SU-DHL-6 (cell line): Measurements from ENCODE around the gene UPP1.

ENCODE experiments used
- H2AFZ ChIP-seq: fragments of 200-600 bp; sonication (generic); 2 replicates; pipeline ENCODE4 v1.6.1; 2014; ENCODE audit warnings: low read depth, mild to moderate bottlenecking, moderate library complexity, mixed read lengths, antibody characterized with exemption, low read length; ENCODE audit not compliant: severe bottlenecking
- H3F3A ChIP-seq: fragments of 200-600 bp; shearing (Covaris generic); 2 replicates; pipeline ENCODE4 v1.6.0; 2016; ENCODE audit warnings: antibody characterized with exemption, mild to moderate bottlenecking; ENCODE audit not compliant: insufficient read depth
- H3K27ac ChIP-seq: fragments of 200-600 bp; sonication (generic); 2 replicates; pipeline ENCODE4 v1.5.1; 2016; ENCODE audit warnings: low read depth, mild to moderate bottlenecking, low read length, moderate library complexity, mixed read lengths
- H3K27me3 ChIP-seq: fragments of 200-600 bp; sonication (generic), shearing (Covaris generic); 2 replicates; pipeline ENCODE4 v1.6.0; 2014; ENCODE audit warnings: mild to moderate bottlenecking, low read length
- H3K36me3 ChIP-seq: fragments of 200-600 bp; sonication (generic); 2 replicates; pipeline ENCODE4 v1.6.1; 2014; ENCODE audit warnings: mild to moderate bottlenecking, low read length, mixed read lengths
- H3K4me2 ChIP-seq: fragments of 300-600, 200-600 bp; shearing (Covaris generic), sonication (generic); 2 replicates; pipeline ENCODE4 v1.6.0; 2014; ENCODE audit warnings: low read length, low read depth, mild to moderate bottlenecking; ENCODE audit not compliant: poor library complexity, severe bottlenecking
- H3K4me3 ChIP-seq: fragments of 200-600 bp; sonication (generic); 2 replicates; pipeline ENCODE4 v1.5.1; 2014; ENCODE audit warnings: antibody characterized with exemption, low read length, mild to moderate bottlenecking, mixed read lengths; ENCODE audit not compliant: insufficient read depth, poor library complexity, severe bottlenecking
- H3K79me2 ChIP-seq: fragments of 200-600 bp; sonication (generic); 2 replicates; pipeline ENCODE4 v1.6.1; 2014; ENCODE audit warnings: mild to moderate bottlenecking, low read length, moderate library complexity; ENCODE audit not compliant: insufficient read depth
- H3K9ac ChIP-seq: fragments of 200-600 bp; sonication (generic); 2 replicates; pipeline ENCODE4 v1.7.0; 2014; ENCODE audit warnings: mild to moderate bottlenecking, low read length
- H3K9me2 ChIP-seq: fragments of 200-600 bp; sonication (generic); replicated peaks from 2 replicates; pipeline ENCODE4 v1.6.1; 2014; ENCODE audit warnings: low read length; ENCODE audit not compliant: insufficient read depth
- H3K9me3 ChIP-seq: fragments of 200-600 bp; sonication (generic); 2 replicates; pipeline ENCODE4 v1.6.1; 2014; ENCODE audit warnings: low read length, mixed read lengths; ENCODE audit not compliant: insufficient read depth
- H4K20me1 ChIP-seq: fragments of 200-600 bp; sonication (generic); 2 replicates; pipeline ENCODE4 v1.6.1; 2014; ENCODE audit warnings: low read depth, mild to moderate bottlenecking, antibody characterized with exemption, low read length, moderate library complexity, mixed read lengths
- CTCF ChIP-seq: fragments of 200-600 bp; sonication (generic); IDR thresholded peaks from one replicate; pipeline ENCODE4 v1.5.1; 2017; ENCODE audit warnings: antibody characterized with exemption, mild to moderate bottlenecking, low read length, moderate library complexity; ENCODE audit not compliant: insufficient read depth, poor library complexity, severe bottlenecking
- EZH2phosphoT487 ChIP-seq: fragments of 200-600 bp; sonication (generic), shearing (Covaris generic); conservative IDR thresholded peaks from 2 replicates; pipeline ENCODE4 v1.6.1; 2018; ENCODE audit warnings: mild to moderate bottlenecking, antibody characterized with exemption, low read length, moderate library complexity, mixed read lengths

UPP1 gene

GRCh38 chr7:48098846-48099245 lies 9.8 kb downstream of the UPP1 start:
- Histone ChIP-seq H3K9me2 (no peaks in the 10 kb centered on the region), H3K79me2 (no peaks in the 10 kb centered on the region), H3K9me3 (no peaks in the 10 kb centered on the region), H4K20me1 (no peaks in the 10 kb centered on the region), H3K4me2 (no peak overlapping the region), H3K27ac (no peak overlapping the region), H3K27me3 (no peaks in the 10 kb centered on the region), H2AFZ (no peak overlapping the region), H3K9ac (no peak overlapping the region), H3F3A (no peaks in the 10 kb centered on the region), H3K4me3 (no peak overlapping the region), H3K36me3 (no peaks in the 10 kb centered on the region)
- TF ChIP-seq CTCF (no peak), EZH2phosphoT487 (no peak)

GRCh38 chr7:48099781-48100180 lies 10.7 kb downstream of the UPP1 start:
- H3K4me3 ChIP-seq = no peak overlapping the region
- H3K9me2 ChIP-seq = no peaks in the 10 kb centered on the region
- no peaks in the 10 kb centered on the region for H3K36me3 ChIP-seq
- no peaks in the 10 kb centered on the region for H3K9me3 ChIP-seq
- H2AFZ ChIP-seq = no peak overlapping the region
- no peaks in the 10 kb centered on the region for H3K27me3 ChIP-seq
- H3F3A ChIP-seq = no peaks in the 10 kb centered on the region
- H3K4me2 ChIP-seq = no peak overlapping the region
- no peak overlapping the region for H3K9ac ChIP-seq
- H4K20me1 ChIP-seq = no peaks in the 10 kb centered on the region
- H3K79me2 ChIP-seq = no peaks in the 10 kb centered on the region
- TF ChIP-seq CTCF (no peak), EZH2phosphoT487 (no peak)
- H3K27ac ChIP-seq = no peak overlapping the region

GRCh38 chr7:48101352-48101751 lies 12.3 kb downstream of the UPP1 start:
- no peaks in the 10 kb centered on the region for H3K36me3 ChIP-seq
- H3F3A ChIP-seq = no peaks in the 10 kb centered on the region
- no peaks in the 10 kb centered on the region for H3K79me2 ChIP-seq

More at GRCh38 chr7:48101352-48101751, 12.3 kb downstream of the UPP1 start:
- H2AFZ ChIP-seq = no peak overlapping the region
- H3K9me3 ChIP-seq = no peaks in the 10 kb centered on the region
- no peaks in the 10 kb centered on the region for H3K9me2 ChIP-seq
- TF ChIP-seq CTCF (no peak), EZH2phosphoT487 (no peak)
- H3K27ac ChIP-seq = no peak overlapping the region
- no peak overlapping the region for H3K9ac ChIP-seq
- H3K27me3 ChIP-seq = no peaks in the 10 kb centered on the region
- no peaks in the 10 kb centered on the region for H4K20me1 ChIP-seq
- no peak overlapping the region for H3K4me3 ChIP-seq
- no peak overlapping the region for H3K4me2 ChIP-seq
